Effector CD4-positive, alpha-beta T cell (primary cell): ENCODE measurements around the gene ASNSD1.

Experiments used
- DNase-seq: peaks from one replicate; pipeline ENCODE4 v3.0.0-alpha.2; 2020
- total RNA-seq: gene quantifications from one replicate; lab custom pipeline; 2026; lab: John Stamatoyannopoulos, UW

Gene ASNSD1
- 22.7 reads per million, percentile 49 among the genes with 10 or more reads in this experiment for total RNA-seq

GRCh38 chr2:189661148-189661956, at the start of gene ASNSD1:
TSS of gene ASNSD1 (plus strand) at chr2:189661459. CDS start at chr2:189666133, 4,674 bp downstream.
- peak; percentile 99 for DNase-seq

- no peak for DNase-seq
Observed at GRCh38 chr2:189613077-189613636, 48.1 kb upstream of the ASNSD1 start.

- no peak for DNase-seq
Observed at GRCh38 chr2:189613650-189614420, 47.4 kb upstream of the ASNSD1 start.

GRCh38 chr2:189614585-189614984, 46.7 kb upstream of the ASNSD1 start:
- DNase-seq: no peak

- DNase-seq: no peak
Observed at GRCh38 chr2:189618197-189618596, 43.1 kb upstream of the ASNSD1 start.

- no peak for DNase-seq
Observed at GRCh38 chr2:189621781-189622180, 39.5 kb upstream of the ASNSD1 start.

GRCh38 chr2:189623049-189623448, 38.2 kb upstream of the ASNSD1 start:
- no peak for DNase-seq

GRCh38 chr2:189624648-189625355, 36.5 kb upstream of the ASNSD1 start:
- DNase-seq: no peak

GRCh38 chr2:189625636-189626035, 35.6 kb upstream of the ASNSD1 start:
- no peak for DNase-seq

GRCh38 chr2:189627789-189628188, 33.5 kb upstream of the ASNSD1 start:
- DNase-seq: no peak

GRCh38 chr2:189628817-189629530, 32.3 kb upstream of the ASNSD1 start:
- no peak for DNase-seq

- no peak for DNase-seq
Observed at GRCh38 chr2:189629531-189630453, 31.5 kb upstream of the ASNSD1 start.

GRCh38 chr2:189631849-189632248, 29.4 kb upstream of the ASNSD1 start:
- DNase-seq: no peak

- DNase-seq: no peak
Observed at GRCh38 chr2:189633392-189633811, 27.9 kb upstream of the ASNSD1 start.

- DNase-seq: no peak
Observed at GRCh38 chr2:189635353-189635752, 25.9 kb upstream of the ASNSD1 start.

- no peak for DNase-seq
Observed at GRCh38 chr2:189638301-189639006, 22.8 kb upstream of the ASNSD1 start.

- no peak for DNase-seq
Observed at GRCh38 chr2:189639007-189639609, 22.2 kb upstream of the ASNSD1 start.

- no peak for DNase-seq
Observed at GRCh38 chr2:189641002-189641401, 20.3 kb upstream of the ASNSD1 start.

GRCh38 chr2:189641590-189641989, 19.7 kb upstream of the ASNSD1 start:
- no peak for DNase-seq

GRCh38 chr2:189646521-189646920, 14.7 kb upstream of the ASNSD1 start:
- no peak for DNase-seq
